Measurements from ENCODE around the gene RAB20.
"Not testable (repeated sequence)": the region's sequence is repeated elsewhere in the genome, so short reads cannot be mapped to it uniquely, and the experiment has no call there.

The RAB20 gene

DNA sequence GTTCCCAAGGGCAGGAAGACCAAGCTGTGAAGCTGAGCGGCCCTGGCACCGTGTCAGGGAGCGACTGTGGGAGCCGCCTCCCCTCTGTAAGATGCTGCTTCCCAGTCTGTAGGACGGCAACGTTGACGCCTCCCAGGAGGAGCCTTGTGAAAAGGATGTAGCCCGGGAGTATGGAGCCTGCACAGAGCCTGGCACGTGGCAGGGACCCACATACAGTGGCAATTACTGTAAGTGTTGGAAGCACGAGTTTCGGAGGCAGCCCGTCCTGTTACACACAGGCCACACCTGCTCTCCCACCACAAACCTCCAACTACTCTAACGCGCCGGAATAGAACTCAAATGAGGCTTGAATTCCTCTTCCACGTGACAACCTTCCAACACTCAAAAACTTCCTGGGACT is 6.6 kb downstream of the RAB20 start:
- DNase-seq (ENCODE audit: low read depth in 1 of 2, low spot score in 1 of 2), result no peak

DNA sequence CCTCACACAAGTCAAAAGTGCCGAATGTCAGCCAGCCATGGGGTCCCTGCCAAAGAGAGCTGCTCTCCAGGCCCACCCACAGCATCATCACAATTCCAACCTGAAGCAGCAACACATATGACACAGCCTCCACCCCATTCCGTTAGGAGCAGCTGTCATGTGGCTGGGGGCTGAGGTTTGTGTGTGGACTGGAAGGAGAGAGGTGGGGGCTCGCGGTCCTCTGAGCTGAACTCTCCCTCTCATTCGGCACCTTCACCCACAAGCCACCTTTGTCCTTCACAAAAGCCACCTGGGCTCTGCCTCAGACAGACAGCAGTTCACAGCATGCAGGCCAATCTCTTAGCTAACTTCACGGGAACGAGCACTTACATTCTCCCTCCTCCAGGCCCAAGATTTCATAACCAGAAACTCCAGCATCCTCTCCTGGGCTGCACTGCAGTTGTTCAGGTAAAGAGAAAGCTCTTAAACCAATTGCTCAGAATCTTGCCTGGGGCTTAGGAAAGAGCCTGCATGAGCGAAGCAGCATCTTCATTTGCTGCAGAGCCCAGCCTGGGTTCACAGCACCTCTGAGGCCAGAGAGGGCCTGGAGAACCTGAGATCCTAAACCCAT is 7.2 kb downstream of the RAB20 start:
- DNase-seq (ENCODE audit: low read depth in 1 of 2, low spot score in 1 of 2), result no peak

- DNase-seq (ENCODE audit: low read depth in 1 of 2, low spot score in 1 of 2), result no peak
Observed at GRCh38 chr13:110553417-110553816, 8.1 kb downstream of the RAB20 start.

- no peak for DNase-seq (ENCODE audit: low read depth in 1 of 2, low spot score in 1 of 2)
Observed at GRCh38 chr13:110552767-110553166, 8.8 kb downstream of the RAB20 start.

DNA sequence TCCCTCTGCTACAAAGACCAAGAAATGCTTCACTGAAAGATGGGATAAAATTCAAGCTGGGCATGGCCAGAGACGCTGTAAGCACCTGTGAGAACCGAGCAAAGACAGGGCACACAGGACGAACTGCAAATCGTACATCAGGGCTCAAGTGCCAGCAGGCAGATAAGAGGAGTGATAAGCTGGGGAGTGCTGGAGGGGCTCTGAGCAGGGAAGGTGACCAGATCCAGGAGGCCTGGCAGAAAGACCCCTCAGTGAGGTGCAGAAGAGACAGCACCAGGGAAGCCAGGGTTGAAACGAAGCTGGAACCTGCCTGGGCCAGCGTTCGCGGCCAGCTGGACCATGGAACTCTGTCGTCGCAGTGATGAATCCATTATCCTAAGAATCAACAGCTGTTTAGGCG is 10.2 kb downstream of the RAB20 start:
- DNase-seq (ENCODE audit: low read depth in 1 of 2, low spot score in 1 of 2), result no peak

- no peak for DNase-seq (ENCODE audit: low read depth in 1 of 2, low spot score in 1 of 2)
Observed at GRCh38 chr13:110549795-110550160, 11.7 kb downstream of the RAB20 start.

- DNase-seq (ENCODE audit: low read depth in 1 of 2, low spot score in 1 of 2), result no peak
Observed at GRCh38 chr13:110548891-110549794, 12.4 kb downstream of the RAB20 start.

DNA sequence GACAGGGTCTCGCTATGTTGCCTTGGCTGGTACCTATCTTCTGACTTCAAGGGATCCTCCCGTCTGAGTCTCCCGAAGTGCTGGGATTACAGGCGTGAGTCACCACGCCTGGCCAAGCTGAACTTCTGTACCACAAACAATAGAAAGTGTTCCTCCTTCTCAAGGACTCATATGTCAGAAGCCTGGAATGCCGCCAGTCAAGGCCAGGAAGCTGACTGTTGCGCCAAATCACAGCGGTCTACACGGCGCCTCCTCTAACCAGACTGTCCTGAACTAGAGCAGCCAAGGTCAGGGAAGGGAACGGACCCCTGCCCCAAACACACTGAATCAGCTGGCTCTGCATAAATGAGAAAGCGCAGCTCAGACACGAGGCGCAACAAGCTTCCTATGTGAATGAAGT is 14.6 kb downstream of the RAB20 start:
- DNase-seq (ENCODE audit: low read depth in 1 of 2, low spot score in 1 of 2), result no peak

- DNase-seq (ENCODE audit: low read depth in 1 of 2, low spot score in 1 of 2), result no peak
Observed at GRCh38 chr13:110546378-110546777, 15.1 kb downstream of the RAB20 start.

DNA sequence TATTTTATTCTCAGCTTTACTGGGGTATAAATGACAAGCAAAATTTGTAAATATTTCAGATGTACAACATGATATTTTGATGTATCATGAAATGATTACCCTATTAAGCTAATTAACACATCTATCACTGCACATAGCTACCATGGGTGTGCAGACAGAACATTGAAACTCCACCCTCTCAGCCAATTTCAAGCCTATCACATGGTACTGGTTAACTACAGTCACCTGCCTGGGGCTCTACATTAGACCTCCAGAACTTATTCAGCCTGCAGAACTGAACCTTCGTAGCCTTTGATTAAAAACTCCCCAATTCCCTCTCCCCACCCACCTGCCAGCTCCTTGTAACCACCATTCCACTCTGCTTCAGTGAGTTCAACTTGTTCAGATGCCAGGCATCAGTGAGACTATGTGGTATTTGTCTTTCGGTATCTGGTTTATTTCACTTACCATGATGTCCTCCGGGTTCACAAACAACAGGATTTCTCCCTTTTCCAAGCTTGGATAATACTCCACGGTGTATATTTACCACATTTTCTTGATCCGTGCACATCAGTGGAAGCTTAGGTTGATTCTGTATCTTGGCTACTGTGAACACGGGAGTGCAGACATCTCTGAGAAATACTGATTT is 19.2 kb downstream of the RAB20 start:
- DNase-seq (ENCODE audit: low read depth in 1 of 2, low spot score in 1 of 2), result no peak

DNA sequence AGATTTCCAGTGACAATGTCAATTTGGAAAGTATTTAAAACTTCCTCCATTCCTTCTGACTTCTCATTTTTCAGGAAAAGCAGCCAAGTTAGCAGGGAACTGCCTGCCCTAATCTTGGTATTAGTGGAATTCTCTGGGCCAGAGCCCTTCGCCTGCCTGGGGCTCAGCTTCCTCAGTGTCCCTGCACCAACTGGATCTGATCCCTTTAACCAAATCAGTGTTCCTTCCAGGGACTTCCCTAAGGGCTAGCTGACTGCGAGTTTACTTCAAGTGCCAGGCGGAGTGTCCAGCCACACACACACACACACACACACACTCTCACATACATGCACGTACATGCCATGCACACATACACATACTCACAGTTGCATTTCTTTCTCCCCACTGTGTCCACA is 20.0 kb downstream of the RAB20 start:
- no peak for DNase-seq (ENCODE audit: low read depth in 1 of 2, low spot score in 1 of 2)

DNA sequence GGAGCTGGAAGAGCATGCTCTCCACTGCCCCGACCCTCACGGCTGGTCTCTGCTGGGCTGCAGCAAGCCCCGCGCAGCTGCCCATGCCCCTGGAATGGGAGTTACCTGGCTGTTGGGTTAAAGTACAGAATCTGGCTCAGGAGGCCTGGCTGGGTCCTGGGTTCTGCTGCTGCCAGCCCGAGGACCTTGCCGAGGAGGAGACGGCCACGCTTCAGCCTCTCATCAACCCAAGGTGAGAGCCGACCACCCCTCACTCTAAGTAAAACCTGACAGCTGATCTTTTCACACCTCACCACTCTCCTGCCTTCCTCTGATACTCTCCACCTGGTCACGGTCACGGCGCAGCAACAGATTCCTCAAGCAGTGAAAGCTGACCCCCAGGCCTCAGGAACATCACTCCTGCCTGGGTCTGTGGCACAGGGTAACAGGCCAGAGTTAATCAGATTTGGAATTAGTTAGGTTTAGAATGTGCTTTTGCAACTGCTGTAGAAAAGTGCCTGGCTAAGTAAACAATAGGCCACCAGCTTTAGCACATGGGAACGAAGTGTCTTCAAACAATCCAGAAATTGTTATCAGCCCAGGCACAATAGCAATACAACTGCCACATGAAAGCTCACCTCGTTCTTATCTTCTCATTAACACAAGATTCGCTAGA is 20.5 kb downstream of the RAB20 start:
- DNase-seq (ENCODE audit: low read depth in 1 of 2, low spot score in 1 of 2), result no peak

- no peak for DNase-seq (ENCODE audit: low read depth in 1 of 2, low spot score in 1 of 2)
Observed at GRCh38 chr13:110539894-110540293, 21.6 kb downstream of the RAB20 start.

- no peak for DNase-seq (ENCODE audit: low read depth in 1 of 2, low spot score in 1 of 2)
Observed at GRCh38 chr13:110538632-110539031, 22.9 kb downstream of the RAB20 start.

DNA sequence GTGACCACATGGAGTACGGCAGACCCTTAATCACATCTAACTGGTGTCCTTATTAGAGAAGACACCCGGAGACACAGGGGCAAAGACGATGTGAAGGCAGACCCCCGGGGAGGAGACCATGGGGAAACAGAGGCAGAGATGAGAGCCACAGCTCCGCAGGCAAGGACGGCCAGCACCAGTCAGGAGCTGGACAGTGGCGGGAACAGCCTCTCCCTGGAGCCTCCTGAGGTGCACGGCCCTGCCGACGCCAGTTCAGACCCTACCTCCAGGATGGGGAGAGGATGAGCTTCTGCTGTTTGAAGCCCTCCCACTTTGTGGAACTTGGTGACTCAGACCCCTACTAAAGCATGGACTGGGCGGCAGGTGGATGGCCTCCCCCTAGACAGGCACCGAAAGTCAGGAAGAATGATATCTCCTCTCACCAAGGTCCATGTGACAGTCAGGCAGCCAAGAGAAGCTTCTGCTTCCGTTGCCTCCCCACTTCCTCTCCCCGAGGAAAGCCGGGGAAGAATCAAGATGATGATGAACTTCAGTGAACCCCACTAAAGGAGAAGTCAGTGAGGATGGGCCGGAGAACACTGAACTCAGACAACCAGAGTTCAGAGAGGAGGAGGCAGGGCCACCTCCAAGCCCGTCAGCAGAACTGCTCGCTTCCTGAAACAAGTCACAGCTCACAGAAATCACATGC is 25.4 kb downstream of the RAB20 start:
- DNase-seq (ENCODE audit: low read depth in 1 of 2, low spot score in 1 of 2), result no peak

- DNase-seq (ENCODE audit: low read depth in 1 of 2, low spot score in 1 of 2), result no peak
Observed at GRCh38 chr13:110535526-110535925, 26.0 kb downstream of the RAB20 start.

DNA sequence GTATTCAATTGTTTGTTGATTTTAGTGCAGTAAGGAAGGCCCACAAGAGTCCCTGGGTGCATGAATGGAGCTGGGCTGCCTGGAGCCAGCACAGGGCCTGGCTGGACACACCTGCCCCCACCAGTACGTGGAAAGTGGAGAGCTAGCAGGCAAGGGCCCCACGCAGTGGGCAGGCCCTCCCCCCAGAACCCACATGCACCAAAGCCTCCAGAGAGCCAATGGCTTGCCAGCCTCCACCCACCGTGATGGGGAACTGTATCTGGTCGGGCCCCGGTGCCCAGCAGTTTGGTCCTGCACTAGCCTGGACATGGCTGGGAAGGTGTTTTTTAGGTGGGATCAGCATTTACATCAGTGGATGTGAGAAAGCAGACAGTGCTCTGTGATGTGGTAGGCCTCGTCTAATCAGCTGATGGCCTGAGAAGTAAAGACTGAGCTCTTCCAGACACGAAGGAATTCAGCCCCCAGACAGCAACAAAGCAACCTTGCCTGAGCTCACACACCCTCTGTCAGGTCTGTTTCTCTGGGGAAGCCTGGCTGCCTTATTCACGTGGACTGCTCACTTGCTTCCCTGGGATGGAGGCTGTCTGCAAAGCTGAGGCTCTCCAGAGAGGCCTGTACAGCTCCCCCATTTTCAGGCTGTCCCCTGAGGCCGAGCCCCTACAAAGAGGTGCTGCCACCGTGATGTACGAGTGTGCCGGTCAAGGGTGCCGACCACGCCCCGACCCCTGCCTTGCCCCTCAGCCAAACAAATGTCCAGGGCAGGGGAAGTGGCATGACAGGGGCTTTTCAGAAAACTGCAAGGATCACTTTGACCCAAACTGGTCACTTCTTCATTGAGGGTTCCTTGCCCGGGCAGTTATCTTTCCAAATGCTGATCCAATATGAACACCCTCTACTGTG is 27.5 kb downstream of the RAB20 start:
- no peak for DNase-seq (ENCODE audit: low read depth in 1 of 2, low spot score in 1 of 2)

- not testable (repeated sequence) for DNase-seq (ENCODE audit: low read depth in 1 of 2, low spot score in 1 of 2)
Observed at GRCh38 chr13:110532258-110532657, 29.3 kb downstream of the RAB20 start.

- DNase-seq (ENCODE audit: low read depth in 1 of 2, low spot score in 1 of 2), result no peak
Observed at GRCh38 chr13:110531671-110532083, 29.8 kb downstream of the RAB20 start.

DNA sequence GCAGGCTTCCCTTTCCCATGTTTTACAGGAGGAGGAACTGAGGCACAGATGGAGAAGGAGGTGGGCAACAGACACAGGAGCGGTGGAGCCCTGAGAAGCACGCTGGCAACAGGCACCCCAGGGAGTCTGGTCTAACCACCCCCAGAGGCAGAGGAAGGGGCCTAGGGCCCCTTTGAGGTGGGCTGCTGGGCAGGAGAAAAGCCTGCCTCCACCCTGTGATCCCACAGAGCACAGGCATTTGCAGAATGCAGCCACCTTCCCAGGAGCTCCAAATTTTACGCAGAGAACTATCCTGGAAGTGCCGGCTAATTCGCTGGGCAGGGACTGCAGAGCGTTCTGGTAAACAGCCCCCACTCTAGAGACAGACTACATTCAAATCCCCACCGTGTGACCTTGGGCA is 30.4 kb downstream of the RAB20 start:
- no peak for DNase-seq (ENCODE audit: low read depth in 1 of 2, low spot score in 1 of 2)
